Panc1 (cell line): ENCODE data around the gene TSC22D1. TPM values are rescaled to one million over a fixed set of nuclear protein-coding genes. Genes with fewer than 3 reads are reported as not detected.

Experiments
- ATAC-seq: fragments of 200-7000 bp; cut with Tn5 transposase; 2 replicates; pipeline ENCODE4 v1.9.1; 2020; ENCODE audit warnings: mild to moderate bottlenecking, moderate library complexity
- BruUV-seq: library from RNA; stranded (reverse); fragments of 400-500 nt; replicated peaks from 2 replicates; lab custom pipeline; 2021; lab: Mats Ljungman, UMichigan
- CTCF ChIA-PET: fragments of 300-600 bp; sonication (Branson Sonifier 250); formaldehyde crosslinking; loops from one replicate; lab custom pipeline; 2022; ENCODE audit warnings: antibody characterized with exemption; lab: Charles Lee
- POLR2A ChIA-PET: fragments of 300-600 bp; sonication (Branson Sonifier 250); formaldehyde crosslinking; loops from one replicate; lab custom pipeline; 2022; ENCODE audit warnings: antibody characterized with exemption; lab: Charles Lee
- DNase-seq: peaks from one replicate; pipeline ENCODE4 v3.0.0-alpha.2; 2010; ENCODE audit warnings: low read depth, low spot score
- H3K27ac ChIP-seq: 2 replicates; pipeline ENCODE4 v1.5.1; 2011; ENCODE audit warnings: mild to moderate bottlenecking, low read length, inconsistent platforms
- H3K27me3 ChIP-seq: fragments of 200-500 bp; sonication (Bioruptor generic); 2 replicates; pipeline ENCODE4 v1.6.0; 2014; ENCODE audit warnings: low read length, inconsistent platforms; ENCODE audit not compliant: control insufficient read depth, insufficient read depth
- H3K36me3 ChIP-seq: fragments of 200-500 bp; sonication (Bioruptor generic); 2 replicates; pipeline ENCODE4 v1.5.1; 2014; ENCODE audit warnings: inconsistent platforms, mild to moderate bottlenecking, low read length, moderate library complexity; ENCODE audit not compliant: control insufficient read depth, insufficient read depth
- H3K4me1 ChIP-seq: 2 replicates; pipeline ENCODE4 v1.5.1; 2011; ENCODE audit warnings: inconsistent platforms, mild to moderate bottlenecking, low read length, moderate library complexity; ENCODE audit not compliant: control insufficient read depth, insufficient read depth
- H3K4me3 ChIP-seq, 2 experiments: 2 replicates each; pipeline ENCODE4 v1.5.1; 2011 to 2012; ENCODE audit warnings: low read depth in 2 of 2, low read length in 2 of 2, mild to moderate bottlenecking in 2 of 2, inconsistent platforms in 1 of 2, moderate library complexity in 1 of 2
- H3K9me3 ChIP-seq: fragments of 200-500 bp; sonication (Bioruptor generic); 2 replicates; pipeline ENCODE4 v1.5.1; 2014; ENCODE audit warnings: low read depth, mild to moderate bottlenecking, inconsistent platforms, low read length, moderate library complexity; ENCODE audit not compliant: control insufficient read depth, insufficient read depth
- CTCF ChIP-seq: fragments of 450-650 bp; IDR thresholded peaks from 2 replicates; pipeline ENCODE4 v1.5.1; 2017; ENCODE audit warnings: mild to moderate bottlenecking
- POLR2AphosphoS5 ChIP-seq: IDR thresholded peaks from 2 replicates; pipeline ENCODE4 v1.6.1; 2012; ENCODE audit warnings: mild to moderate bottlenecking, low read depth, low read length, moderate library complexity
- REST ChIP-seq, 2 experiments: IDR thresholded peaks; 2 replicates each; pipeline ENCODE4 v1.6.1; 2011 to 2012; ENCODE audit warnings: low read depth in 2 of 2, control low read depth in 1 of 2, low read length in 1 of 2, mild to moderate bottlenecking in 1 of 2, moderate library complexity in 1 of 2; ENCODE audit not compliant: insufficient read depth in 1 of 2
- SIN3A ChIP-seq: IDR thresholded peaks from 2 replicates; pipeline ENCODE4 v1.6.1; 2012; ENCODE audit warnings: low read depth, mild to moderate bottlenecking, low read length, moderate library complexity, borderline replicate concordance; ENCODE audit not compliant: insufficient read depth
- TCF7L2 ChIP-seq: IDR thresholded peaks from 2 replicates; pipeline ENCODE4 v1.6.1; 2011; ENCODE audit warnings: mild to moderate bottlenecking, low read depth, low read length, inconsistent platforms
- in situ Hi-C: cut with HindIII; loops from 2 replicates; pipeline ENCODE4 v1.10.0; 2016; ENCODE audit warnings: low sequenced_read_pairs, low pct_unique_long_range_greater_than_20kb
- intact Hi-C: fragments of 100-400 bp; cut with micrococcal nuclease; formaldehyde crosslinking; loops from one replicate; pipeline ENCODE4 v1.10.0; 2022; ENCODE audit not compliant: unreplicated experiment
- total RNA-seq: library from RNA; stranded (reverse); gene quantifications from one replicate; pipeline ENCODE4 v1.2.1, GENCODE V29; 2021; ENCODE audit not compliant: unreplicated experiment

The TSC22D1 gene
- total RNA-seq, 1 experiment from 2014 or later: 31.8 TPM

GRCh38 chr13:44605721-44606120 is 29.6 kb upstream of the TSC22D1 start:
- TF ChIP-seq CTCF (no peak), POLR2AphosphoS5 (no peak), TCF7L2 (no peak), REST (IDR thresholded peaks at IDR 0.05; ENCODE audit: insufficient read depth in 1 of 2, low read depth in 2 of 2, low read length in 1 of 2) (no peak), SIN3A (no peak)
- H3K4me1 ChIP-seq: no peaks in the 10 kb centered on the region
- in situ Hi-C loops: no loop called here
- H3K9me3 ChIP-seq: no peaks in the 10 kb centered on the region
- H3K27ac ChIP-seq: no peak overlapping the region
- POLR2A ChIA-PET: no interaction called here
- no peaks in the 10 kb centered on the region for H3K27me3 ChIP-seq
- H3K36me3 ChIP-seq: no peaks in the 10 kb centered on the region
- ATAC-seq: no peak
- H3K4me3 ChIP-seq: no peak overlapping the region
- no TSS peak for BruUV-seq
- CTCF ChIA-PET: no interaction called here
- intact Hi-C loops: no loop called here
- no peak for DNase-seq

- no peak for TF ChIP-seq REST (IDR thresholded peaks at IDR 0.05; ENCODE audit: insufficient read depth in 1 of 2, low read depth in 2 of 2, low read length in 1 of 2)
- TF ChIP-seq POLR2AphosphoS5: no peak
- TF ChIP-seq SIN3A: no peak
- TF ChIP-seq CTCF: no peak
- TF ChIP-seq TCF7L2: no peak
- Histone ChIP-seq H3K4me1 (no peaks in the 10 kb centered on the region), H3K36me3 (no peaks in the 10 kb centered on the region), H3K9me3 (no peaks in the 10 kb centered on the region), H3K4me3 (no peak overlapping the region), H3K27me3 (no peaks in the 10 kb centered on the region), H3K27ac (no peak overlapping the region)
- POLR2A ChIA-PET: no interaction called here
- BruUV-seq: no TSS peak
- in situ Hi-C loops (no loop called here), intact Hi-C loops (no loop called here)
- ATAC-seq (no peak), DNase-seq (no peak)
- CTCF ChIA-PET: no interaction called here
Observed at GRCh38 chr13:44605275-44605674, 29.1 kb upstream of the TSC22D1 start.
